DND-41 (cell line): ENCODE results near the gene PITPNC1.

Experiments
- CTCF ChIP-seq: IDR thresholded peaks from 2 replicates; pipeline ENCODE4 v1.5.1; 2012; ENCODE audit warnings: borderline replicate concordance, low read length, moderate library complexity, mild to moderate bottlenecking; ENCODE audit not compliant: poor library complexity, severe bottlenecking; ENCODE audit errors: extremely low read depth
- EZH2 ChIP-seq: IDR thresholded peaks from 3 replicates; pipeline ENCODE4 v1.6.1; 2012; ENCODE audit warnings: borderline replicate concordance, low read depth, mild to moderate bottlenecking, moderate library complexity, low read length, inconsistent platforms; ENCODE audit not compliant: severe bottlenecking

GRCh38 chr17:67448449-67448848, 71.4 kb downstream of the PITPNC1 start:
- TF ChIP-seq CTCF, result no peak
- no peak for TF ChIP-seq EZH2
